Measurements from ENCODE around the gene NBPF11.
"Not testable (repeated sequence)": the region's sequence is repeated elsewhere in the genome, so short reads cannot be mapped to it uniquely, and the experiment has no call there.

Gene NBPF11

DNA sequence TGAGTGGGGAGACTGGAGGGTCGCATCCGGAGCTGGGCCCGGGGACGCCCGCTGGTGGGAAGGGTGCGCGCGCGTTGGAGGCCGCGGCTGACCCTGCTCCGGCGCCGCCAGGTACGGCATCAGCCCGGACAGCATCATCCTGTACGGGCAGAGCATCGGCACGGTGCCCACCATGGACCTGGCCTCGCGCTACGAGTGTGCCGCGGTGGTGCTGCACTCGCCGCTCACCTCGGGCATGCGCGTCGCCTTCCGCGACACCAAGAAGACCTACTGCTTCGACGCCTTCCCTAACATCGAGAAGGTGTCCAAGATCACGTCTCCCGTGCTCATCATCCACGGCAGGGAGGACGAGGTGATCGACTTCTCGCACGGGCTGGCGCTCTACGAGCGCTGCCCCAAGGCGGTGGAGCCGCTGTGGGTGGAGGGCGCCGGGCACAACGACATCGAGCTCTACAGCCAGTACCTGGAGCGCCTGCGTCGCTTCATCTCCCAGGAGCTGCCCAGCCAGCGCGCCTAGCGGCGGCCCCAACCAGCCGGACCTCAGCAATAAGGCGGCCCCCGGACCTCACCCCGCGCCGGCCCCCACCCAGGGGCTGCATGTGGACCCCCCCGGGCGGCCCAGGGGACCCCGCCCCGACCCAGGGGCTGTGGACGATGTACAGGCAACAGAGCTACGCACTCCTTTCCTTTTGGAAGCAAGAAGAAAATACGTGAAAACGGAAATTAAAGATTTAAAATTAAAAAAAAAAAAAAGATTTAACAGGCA is 2.8 kb downstream of the NBPF11 start:
- not testable (repeated sequence) for H3K36me3 ChIP-seq (ENCODE audit: control insufficient read depth, insufficient read depth, low read length); H3K4me3 ChIP-seq (ENCODE audit: low read depth, low read length); H3K4me1 ChIP-seq (ENCODE audit: control insufficient read depth, insufficient read depth, low read length); H3K9me3 ChIP-seq (ENCODE audit: control insufficient read depth, insufficient read depth, low read length); H3K27me3 ChIP-seq (ENCODE audit: control insufficient read depth, insufficient read depth, low read length); H3K27ac ChIP-seq (ENCODE audit: low read depth, low read length); H3K9ac ChIP-seq (ENCODE audit: low read depth, low read length)

DNA sequence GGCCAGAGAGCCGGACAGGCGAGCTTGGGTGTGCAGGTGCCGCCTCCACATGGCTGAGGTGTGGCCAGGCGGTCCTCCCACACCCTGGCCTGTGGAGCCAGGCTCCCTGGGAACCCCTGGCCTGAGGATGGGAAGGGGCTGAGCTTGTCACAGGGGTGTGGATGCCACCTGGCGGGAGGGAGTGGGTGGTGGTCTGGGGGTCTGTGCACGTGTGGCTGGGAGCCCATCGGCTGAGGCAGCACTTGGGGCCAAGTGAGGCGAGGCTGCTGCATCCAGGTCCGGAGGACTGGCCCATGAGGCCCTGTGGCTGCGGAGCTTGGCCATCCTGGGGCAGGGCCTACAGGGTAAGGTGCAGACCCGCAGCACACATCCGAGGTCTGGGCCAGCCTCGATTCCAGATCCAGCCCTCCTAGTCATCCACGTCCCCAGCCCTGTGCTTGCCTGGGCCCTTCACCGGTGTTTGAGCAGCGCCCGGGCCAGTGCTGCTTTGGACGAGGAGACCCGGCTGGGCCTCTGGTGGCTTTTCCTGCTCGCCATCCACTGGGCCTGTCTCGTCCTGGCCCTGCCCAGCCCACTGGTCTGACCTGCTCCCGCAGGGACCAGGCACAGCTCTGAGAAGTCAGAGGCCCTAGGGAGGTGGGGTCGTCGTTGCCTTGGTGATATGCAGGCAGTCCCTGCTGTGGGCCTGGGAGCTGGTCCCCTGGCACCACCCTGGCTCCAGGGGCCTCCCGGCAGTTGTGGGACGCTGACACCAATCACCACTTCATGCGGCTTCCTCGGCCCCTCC is 4.8 kb downstream of the NBPF11 start:
- H3K9ac ChIP-seq (ENCODE audit: low read depth, low read length); H3K4me1 ChIP-seq (ENCODE audit: control insufficient read depth, insufficient read depth, low read length); H3K9me3 ChIP-seq (ENCODE audit: control insufficient read depth, insufficient read depth, low read length); H3K36me3 ChIP-seq (ENCODE audit: control insufficient read depth, insufficient read depth, low read length); H3K27me3 ChIP-seq (ENCODE audit: control insufficient read depth, insufficient read depth, low read length); H3K27ac ChIP-seq (ENCODE audit: low read depth, low read length); H3K4me3 ChIP-seq (ENCODE audit: low read depth, low read length): not testable (repeated sequence)

DNA sequence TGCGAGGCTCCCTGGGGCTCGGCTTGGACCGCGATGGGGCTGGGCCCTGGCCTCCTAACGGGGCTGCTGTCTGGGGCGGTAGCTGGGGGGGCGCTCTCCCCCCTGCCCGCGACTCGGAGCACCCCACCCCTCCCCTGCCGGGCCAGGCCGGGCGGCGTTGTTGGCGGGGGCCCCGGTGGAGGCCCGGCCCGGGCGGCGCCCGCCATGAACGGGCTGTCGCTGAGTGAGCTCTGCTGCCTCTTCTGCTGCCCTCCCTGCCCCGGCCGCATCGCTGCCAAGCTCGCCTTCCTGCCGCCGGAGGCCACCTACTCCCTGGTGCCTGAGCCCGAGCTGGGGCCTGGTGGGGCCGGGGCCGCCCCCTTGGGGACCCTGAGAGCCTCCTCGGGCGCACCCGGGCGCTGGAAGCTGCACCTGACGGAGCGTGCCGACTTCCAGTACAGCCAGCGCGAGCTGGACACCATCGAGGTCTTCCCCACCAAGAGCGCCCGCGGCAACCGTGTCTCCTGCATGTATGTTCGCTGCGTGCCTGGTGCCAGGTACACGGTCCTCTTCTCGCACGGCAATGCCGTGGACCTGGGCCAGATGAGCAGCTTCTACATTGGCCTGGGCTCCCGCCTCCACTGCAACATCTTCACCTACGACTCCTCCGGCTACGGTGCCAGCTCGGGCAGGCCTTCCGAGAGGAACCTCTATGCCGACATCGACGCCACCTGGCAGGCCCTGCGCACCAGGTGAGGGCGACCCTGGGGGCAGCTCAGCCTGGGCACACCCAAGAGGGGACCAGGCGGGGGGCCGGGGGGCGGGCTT is 5.7 kb downstream of the NBPF11 start:
- H3K4me3 ChIP-seq (ENCODE audit: low read depth, low read length); H3K27ac ChIP-seq (ENCODE audit: low read depth, low read length); H3K9ac ChIP-seq (ENCODE audit: low read depth, low read length); H3K9me3 ChIP-seq (ENCODE audit: control insufficient read depth, insufficient read depth, low read length); H3K4me1 ChIP-seq (ENCODE audit: control insufficient read depth, insufficient read depth, low read length); H3K27me3 ChIP-seq (ENCODE audit: control insufficient read depth, insufficient read depth, low read length); H3K36me3 ChIP-seq (ENCODE audit: control insufficient read depth, insufficient read depth, low read length): not testable (repeated sequence)

DNA sequence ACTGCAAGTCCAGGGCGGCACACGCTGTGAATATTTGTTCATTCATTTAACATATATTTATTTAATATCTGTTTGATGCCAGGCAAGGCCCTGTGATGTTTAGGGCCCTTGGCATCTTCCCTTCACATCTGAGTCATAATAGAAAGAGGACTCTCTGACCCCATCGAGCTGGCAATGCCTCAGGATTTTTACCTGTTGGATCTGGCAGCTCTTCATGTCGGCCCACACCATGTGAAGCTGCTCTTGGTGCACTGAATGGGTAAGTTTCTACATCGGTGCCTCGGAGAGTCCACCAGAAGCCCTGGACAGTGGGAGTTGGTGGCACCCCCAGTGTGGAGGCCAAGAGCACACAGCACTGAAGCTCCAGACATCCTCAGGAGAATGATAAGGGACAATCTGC is 8.9 kb downstream of the NBPF11 start:
- H3K4me1 ChIP-seq (ENCODE audit: control insufficient read depth, insufficient read depth, low read length); H3K27ac ChIP-seq (ENCODE audit: low read depth, low read length); H3K4me3 ChIP-seq (ENCODE audit: low read depth, low read length); H3K27me3 ChIP-seq (ENCODE audit: control insufficient read depth, insufficient read depth, low read length); H3K9me3 ChIP-seq (ENCODE audit: control insufficient read depth, insufficient read depth, low read length); H3K9ac ChIP-seq (ENCODE audit: low read depth, low read length); H3K36me3 ChIP-seq (ENCODE audit: control insufficient read depth, insufficient read depth, low read length): not testable (repeated sequence)

DNA sequence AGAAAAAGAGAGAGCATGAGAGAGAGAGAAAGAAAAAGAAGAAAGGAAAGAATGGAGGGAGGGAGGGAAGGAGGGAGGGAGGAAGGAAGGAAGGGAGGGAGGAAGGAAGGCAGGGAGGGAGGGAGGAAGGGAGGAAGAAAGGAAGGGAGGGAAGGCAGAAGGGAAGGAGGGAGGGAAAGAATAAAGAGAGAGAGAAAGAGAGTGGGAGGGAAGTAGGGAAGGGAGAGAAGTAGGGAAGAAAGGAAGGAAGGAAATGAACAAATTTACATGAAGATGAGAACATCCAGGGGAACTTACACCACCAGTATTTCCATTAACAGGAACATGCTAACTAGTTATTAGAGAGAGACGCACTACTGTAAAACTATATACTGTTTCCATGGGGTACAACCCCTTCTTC is 10.1 kb downstream of the NBPF11 start:
- H3K4me3 ChIP-seq (ENCODE audit: low read depth, low read length); H3K27me3 ChIP-seq (ENCODE audit: control insufficient read depth, insufficient read depth, low read length); H3K9me3 ChIP-seq (ENCODE audit: control insufficient read depth, insufficient read depth, low read length); H3K27ac ChIP-seq (ENCODE audit: low read depth, low read length); H3K9ac ChIP-seq (ENCODE audit: low read depth, low read length); H3K36me3 ChIP-seq (ENCODE audit: control insufficient read depth, insufficient read depth, low read length); H3K4me1 ChIP-seq (ENCODE audit: control insufficient read depth, insufficient read depth, low read length): not testable (repeated sequence)

DNA sequence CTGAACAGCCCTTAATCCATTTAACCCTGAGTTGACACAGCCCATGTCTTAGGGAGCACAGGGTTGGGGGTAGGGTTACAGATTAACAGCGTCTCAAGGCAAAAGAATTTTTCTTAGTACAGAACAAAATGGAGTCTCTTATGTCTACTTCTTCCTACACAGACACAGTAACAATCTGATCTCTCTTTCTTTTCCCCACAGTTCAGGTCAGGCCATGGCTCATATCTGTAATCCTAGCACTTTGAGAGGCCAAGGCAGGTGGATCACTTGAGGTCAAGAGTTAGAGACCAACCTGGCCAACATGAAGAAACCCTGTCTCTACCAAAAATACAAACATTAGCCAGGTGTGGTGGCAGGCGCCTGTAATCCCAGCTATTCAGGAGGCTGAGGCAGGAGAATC is 13.5 kb downstream of the NBPF11 start:
- not testable (repeated sequence) for H3K36me3 ChIP-seq (ENCODE audit: control insufficient read depth, insufficient read depth, low read length); H3K27me3 ChIP-seq (ENCODE audit: control insufficient read depth, insufficient read depth, low read length); H3K9me3 ChIP-seq (ENCODE audit: control insufficient read depth, insufficient read depth, low read length); H3K27ac ChIP-seq (ENCODE audit: low read depth, low read length); H3K9ac ChIP-seq (ENCODE audit: low read depth, low read length); H3K4me3 ChIP-seq (ENCODE audit: low read depth, low read length); H3K4me1 ChIP-seq (ENCODE audit: control insufficient read depth, insufficient read depth, low read length)

DNA sequence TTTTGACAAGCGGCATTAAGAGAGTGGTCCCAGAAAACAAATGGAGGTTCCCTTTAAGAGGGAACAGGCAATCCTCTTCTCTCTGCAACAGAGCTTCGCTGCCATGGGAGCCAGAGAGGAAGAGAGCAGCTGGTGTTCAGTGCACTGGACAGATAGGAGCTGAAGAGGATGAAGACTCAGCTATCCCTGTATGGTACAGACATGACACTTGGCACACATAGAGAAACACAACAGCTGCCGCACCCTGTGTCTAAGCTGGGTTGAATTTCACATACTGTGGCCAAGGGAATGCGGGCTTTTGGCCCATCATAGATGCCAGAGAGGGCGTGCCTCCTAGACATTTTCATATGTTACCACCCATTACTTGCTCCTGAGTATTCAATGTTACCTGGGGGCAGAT is 29.7 kb downstream of the NBPF11 start:
- not testable (repeated sequence) for H3K36me3 ChIP-seq (ENCODE audit: control insufficient read depth, insufficient read depth, low read length); H3K4me1 ChIP-seq (ENCODE audit: control insufficient read depth, insufficient read depth, low read length); H3K27ac ChIP-seq (ENCODE audit: low read depth, low read length); H3K27me3 ChIP-seq (ENCODE audit: control insufficient read depth, insufficient read depth, low read length); H3K4me3 ChIP-seq (ENCODE audit: low read depth, low read length); H3K9ac ChIP-seq (ENCODE audit: low read depth, low read length); H3K9me3 ChIP-seq (ENCODE audit: control insufficient read depth, insufficient read depth, low read length)

DNA sequence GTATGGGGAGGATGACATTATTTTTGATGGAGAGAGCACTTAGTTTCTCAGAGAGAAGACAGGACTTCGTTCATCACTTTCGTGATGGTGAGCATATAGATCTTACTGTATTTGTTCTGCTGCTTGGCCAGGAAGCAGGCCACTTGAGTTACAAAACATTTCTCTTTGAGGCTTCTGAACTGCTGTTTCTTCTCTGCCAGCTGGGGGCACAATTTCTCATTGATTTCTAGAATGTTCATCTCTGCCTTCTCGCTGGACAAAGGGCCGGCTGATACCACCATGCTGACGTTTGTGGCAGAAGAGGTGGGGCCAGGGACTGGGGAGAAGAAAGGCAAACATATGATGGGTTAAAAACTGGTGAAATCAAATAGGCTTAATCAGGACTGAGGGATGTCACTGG is 31.7 kb downstream of the NBPF11 start:
- H3K27me3 ChIP-seq (ENCODE audit: control insufficient read depth, insufficient read depth, low read length); H3K27ac ChIP-seq (ENCODE audit: low read depth, low read length); H3K9ac ChIP-seq (ENCODE audit: low read depth, low read length); H3K9me3 ChIP-seq (ENCODE audit: control insufficient read depth, insufficient read depth, low read length); H3K4me1 ChIP-seq (ENCODE audit: control insufficient read depth, insufficient read depth, low read length); H3K36me3 ChIP-seq (ENCODE audit: control insufficient read depth, insufficient read depth, low read length); H3K4me3 ChIP-seq (ENCODE audit: low read depth, low read length): not testable (repeated sequence)

DNA sequence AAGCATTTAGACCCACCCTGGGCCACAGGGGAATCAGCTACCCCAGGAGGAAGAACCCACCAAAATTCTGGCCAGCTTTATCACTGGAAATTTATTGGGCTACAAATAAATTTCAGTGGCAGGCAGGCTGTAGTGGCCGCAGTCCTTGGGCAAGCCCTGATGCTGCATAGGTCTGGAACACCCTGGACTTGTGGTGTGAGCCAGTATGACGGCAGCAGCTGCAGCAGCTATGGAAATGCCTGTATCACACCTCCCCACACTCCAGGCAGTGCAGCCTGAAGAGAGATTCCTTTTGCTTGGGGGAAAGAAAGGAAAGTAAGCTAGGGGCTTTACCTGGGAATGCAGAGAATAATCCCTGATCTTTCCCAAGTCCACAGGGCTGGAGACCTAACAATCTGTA is 56.3 kb downstream of the NBPF11 start:
- H3K4me1 ChIP-seq (ENCODE audit: control insufficient read depth, insufficient read depth, low read length); H3K4me3 ChIP-seq (ENCODE audit: low read depth, low read length); H3K9ac ChIP-seq (ENCODE audit: low read depth, low read length); H3K27ac ChIP-seq (ENCODE audit: low read depth, low read length); H3K9me3 ChIP-seq (ENCODE audit: control insufficient read depth, insufficient read depth, low read length); H3K36me3 ChIP-seq (ENCODE audit: control insufficient read depth, insufficient read depth, low read length); H3K27me3 ChIP-seq (ENCODE audit: control insufficient read depth, insufficient read depth, low read length): not testable (repeated sequence)

DNA sequence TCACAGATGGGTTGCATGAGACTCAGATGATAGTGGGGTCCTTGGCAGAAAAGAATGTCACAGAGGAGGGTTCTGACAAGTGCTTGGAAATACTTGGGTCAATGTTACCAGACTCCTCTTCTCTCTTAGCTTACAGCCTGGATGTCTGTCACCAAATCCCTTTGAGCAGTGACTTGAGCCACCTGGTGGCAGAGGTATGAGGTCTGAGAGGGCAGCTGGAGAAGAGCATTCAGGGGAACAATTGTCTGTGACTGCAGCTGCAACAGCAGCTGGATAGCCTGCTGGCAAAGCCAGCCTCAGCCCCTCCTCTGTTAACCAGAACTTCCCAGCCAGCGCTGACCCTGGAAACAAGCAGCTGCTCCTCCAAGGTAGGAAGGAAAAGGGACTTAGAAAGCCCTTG is 65.9 kb downstream of the NBPF11 start:
- not testable (repeated sequence) for H3K36me3 ChIP-seq (ENCODE audit: control insufficient read depth, insufficient read depth, low read length); H3K9ac ChIP-seq (ENCODE audit: low read depth, low read length); H3K4me1 ChIP-seq (ENCODE audit: control insufficient read depth, insufficient read depth, low read length); H3K4me3 ChIP-seq (ENCODE audit: low read depth, low read length); H3K27me3 ChIP-seq (ENCODE audit: control insufficient read depth, insufficient read depth, low read length); H3K27ac ChIP-seq (ENCODE audit: low read depth, low read length); H3K9me3 ChIP-seq (ENCODE audit: control insufficient read depth, insufficient read depth, low read length)

DNA sequence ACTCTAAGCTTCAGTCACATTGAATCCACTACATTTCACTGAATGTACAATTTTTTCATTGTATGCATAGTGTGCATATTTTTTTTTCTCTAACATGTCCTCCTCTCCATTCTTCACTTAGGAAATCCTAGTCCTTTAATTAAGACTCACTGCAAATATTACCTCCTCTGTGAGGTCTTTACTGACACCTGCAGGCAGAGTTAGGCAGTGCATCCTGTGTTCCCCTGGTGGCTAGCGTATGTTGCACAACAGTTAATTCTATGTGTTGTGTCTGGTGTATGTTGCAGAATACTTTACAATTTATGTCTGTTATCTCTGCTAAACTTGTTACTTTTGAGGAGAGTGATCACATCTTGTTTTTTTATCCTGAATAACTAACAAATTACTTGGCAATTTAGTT is 70.9 kb downstream of the NBPF11 start:
- H3K27me3 ChIP-seq (ENCODE audit: control insufficient read depth, insufficient read depth, low read length); H3K4me1 ChIP-seq (ENCODE audit: control insufficient read depth, insufficient read depth, low read length); H3K9ac ChIP-seq (ENCODE audit: low read depth, low read length); H3K36me3 ChIP-seq (ENCODE audit: control insufficient read depth, insufficient read depth, low read length); H3K27ac ChIP-seq (ENCODE audit: low read depth, low read length); H3K9me3 ChIP-seq (ENCODE audit: control insufficient read depth, insufficient read depth, low read length); H3K4me3 ChIP-seq (ENCODE audit: low read depth, low read length): not testable (repeated sequence)

Data from HUES48 (cell line).